Ovary (tissue), 9 donors: ENCODE results near the gene PLIN1. TPM values are rescaled to one million over a fixed set of nuclear protein-coding genes. Genes with fewer than 3 reads are reported as not detected.

Experiments
- DNase-seq, 5 donors: peaks; one replicate each; pipeline ENCODE4 v3.0.0-alpha.2; 2019 to 2020
- H3K27ac ChIP-seq, 2 donors: fragments of 200-600 bp; one replicate each; pipeline versions ENCODE4 v1.5.1 to v1.8.0; 2019 to 2022
- H3K27me3 ChIP-seq: fragments of 200-600 bp; one replicate; pipeline ENCODE4 v1.8.0; 2022
- H3K36me3 ChIP-seq: fragments of 200-600 bp; sonication (generic); one replicate; pipeline ENCODE4 v1.5.1; 2019
- H3K4me1 ChIP-seq: one replicate; pipeline ENCODE4 v1.8.1; 2013; ENCODE audit warnings: mild to moderate bottlenecking, moderate library complexity; ENCODE audit not compliant: insufficient read depth
- H3K4me3 ChIP-seq: fragments of 200-600 bp; sonication (generic); one replicate; pipeline ENCODE4 v1.5.1; 2017
- H3K9me3 ChIP-seq, 2 donors: fragments of 200-600 bp in 1 of 2; sonication (generic) in 1 of 2; one replicate each; pipeline versions ENCODE4 v1.5.1 to v1.8.1; 2013 to 2019; ENCODE audit warnings: mild to moderate bottlenecking in 1 of 2, moderate library complexity in 1 of 2
- CTCF ChIP-seq, 3 donors: fragments of 450-650 bp in 2 of 3; fragments of 200-600 bp in 1 of 3; IDR thresholded peaks; one replicate each; pipeline versions ENCODE4 v1.5.1 to v1.8.0; 2016 to 2022; ENCODE audit warnings: antibody characterized with exemption in 3 of 3, mild to moderate bottlenecking in 1 of 3
- EP300 ChIP-seq: sonication (generic); formaldehyde crosslinking; IDR thresholded peaks from one replicate; pipeline ENCODE4 v1.6.1; 2017; ENCODE audit warnings: antibody characterized with exemption
- POLR2A ChIP-seq: fragments of 450-650 bp; IDR thresholded peaks from one replicate; pipeline ENCODE4 v1.6.1; 2017; ENCODE audit warnings: antibody characterized with exemption, mild to moderate bottlenecking, moderate library complexity
- WGBS, 3 donors: extraction: QIAGEN DNeasy Blood & Tissue Kit in 1 of 3; methylation state at CpG; one replicate each; pipeline versions ENCODE4 v1.1.5 to v1.1.7; 2013 to 2017; 5-methylcytosine and 5-hydroxymethylcytosine counted together
- intact Hi-C, 4 donors: fragments of 100-400 bp; cut with DNase I; formaldehyde crosslinking; loops; one replicate each; pipeline versions ENCODE4 v1.11.0 to v1.15.1; 2022 to 2023
- polyA plus RNA-seq, 2 donors: library from polyadenylated mRNA; stranded (reverse); fragments of 200-250 nt in 1 of 2; fragments of 350-450 nt in 1 of 2; fragmentation: Illumina TruSeq in 1 of 2; extraction: RNeasy Lipid Tissue Mini Kit (QIAGEN cat#74804) in 1 of 2; gene quantifications; one replicate each; pipeline ENCODE4 v1.2.3, GENCODE V29; 2013 to 2014
- total RNA-seq, 7 donors: library from RNA; depleted of rRNA in 2 of 7; stranded (reverse); fragments of >200 nt in 2 of 7; fragmentation: NEBNext Ultra II Directional in 3 of 7; extraction: Animal tissue kit (Norgen Biotek cat#: 25700) in 3 of 7; gene quantifications; one replicate each; pipeline versions ENCODE4 v1.1.0 to v1.2.4, GENCODE V29; 2016 to 2023
- donor health status: DM: no; HTN: no; CAD: no; lungs with moderate emphysema.
- donor health status: DM: no; HTN: no; CAD: no.
- donor health status: Bipolar disorder and iron deficiency.
- donor health status: DM: yes; HTN: yes; CAD: no.
- donor health status: DM: no; HTN: no; CAD: no.
- donor health status: DM: yes; HTN: yes; CAD: no.

PLIN1 gene
- total and polyA plus RNA-seq, 9 donors: 0.82 to 5.4 (median 1.2) TPM

- DNase-seq: peak; percentile 61 to 80 (median 73)
- Histone ChIP-seq H3K36me3 (no peaks in the 10 kb centered on the region), H3K4me3 (peak overlapping the region; percentile 39), H3K27ac (peak overlapping the region; percentile 79 to 96), H3K4me1 (peaks cover 7% of the 10 kb centered on the region), H3K9me3 (no peaks in the 10 kb centered on the region), H3K27me3 (no peaks in the 10 kb centered on the region)
- TF ChIP-seq CTCF (IDR thresholded peaks at IDR 0.05) (no peak), POLR2A (no peak), EP300 (no peak)
- WGBS, 3 donors: 1 to 3% (median 2%) methylated on average over 34 to 72 of the region's 72 CpGs
- intact Hi-C loops: no loop called here
Observed at GRCh38 chr15:89665449-89666181, 13.6 kb downstream of the PLIN1 start.

GRCh38 chr15:89664441-89665350 is 14.5 kb downstream of the PLIN1 start:
- intact Hi-C loops: no loop called here
- peak overlapping the region; percentile 39 for H3K4me3 ChIP-seq

DNA sequence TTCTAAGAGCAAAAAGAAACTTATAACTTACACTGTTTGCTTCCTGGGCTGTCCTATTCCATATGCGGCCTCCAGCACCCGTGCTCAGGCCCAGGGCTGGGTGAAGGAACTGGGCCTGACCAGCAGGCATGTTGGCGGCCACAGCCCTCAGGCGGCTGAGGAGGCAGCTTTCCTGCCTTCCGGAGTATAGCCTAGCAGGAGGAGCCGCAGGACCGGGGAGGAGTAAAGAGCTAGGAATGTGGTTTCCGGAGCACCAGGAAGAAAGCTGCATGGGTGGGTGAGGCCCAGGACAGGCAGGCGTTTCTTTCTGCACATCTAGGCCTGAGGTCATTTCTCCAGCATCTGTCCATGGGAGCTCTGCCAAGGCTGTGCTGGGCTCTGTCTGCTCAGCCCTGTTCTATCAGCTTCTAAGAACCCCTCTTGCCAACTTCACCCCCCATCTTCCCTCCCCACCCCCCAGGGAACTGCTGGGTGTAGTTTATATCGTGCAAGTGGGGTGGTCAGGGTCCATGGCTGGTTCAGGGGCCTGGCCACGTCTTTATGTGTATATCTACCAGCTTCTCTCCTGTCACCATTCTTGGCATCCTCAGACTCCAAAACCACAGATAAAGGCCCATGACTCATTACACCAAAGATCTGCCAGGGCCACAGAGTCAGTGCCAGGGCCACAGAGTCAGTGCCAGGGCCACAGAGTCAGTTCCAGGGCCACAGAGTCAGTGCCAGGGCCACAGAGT is 16.1 kb downstream of the PLIN1 start:
- H3K36me3 ChIP-seq: no peaks in the 10 kb centered on the region
- H3K4me1 ChIP-seq: peaks cover 7% of the 10 kb centered on the region
- no peak overlapping the region for H3K4me3 ChIP-seq
- intact Hi-C loops: no loop called here
- no peaks in the 10 kb centered on the region for H3K27me3 ChIP-seq
- DNase-seq: peak; percentile 73 to 81 (median 78)
- H3K27ac ChIP-seq: peak overlapping the region in 1 of 2 donors; percentile 61
- no peaks in the 10 kb centered on the region for H3K9me3 ChIP-seq
- TF ChIP-seq EP300 (no peak), POLR2A (no peak), CTCF (IDR thresholded peaks at IDR 0.05) (no peak)
- WGBS, 3 donors: 15 to 33% (median 20%) methylated on average over 11 of the region's 11 CpGs

More at GRCh38 chr15:89664441-89665350, 14.5 kb downstream of the PLIN1 start:
- Histone ChIP-seq H3K27ac (peak overlapping the region; percentile 79 to 96), H3K36me3 (no peaks in the 10 kb centered on the region), H3K4me1 (peaks cover 7% of the 10 kb centered on the region), H3K27me3 (no peaks in the 10 kb centered on the region), H3K9me3 (no peaks in the 10 kb centered on the region)
- WGBS, 3 donors: 82 to 85% (median 83%) methylated on average over 13 of the region's 13 CpGs
- no peak for DNase-seq
- TF ChIP-seq CTCF (IDR thresholded peaks at IDR 0.05) (no peak), POLR2A (no peak), EP300 (no peak)

GRCh38 chr15:89660556-89660955 is 18.6 kb downstream of the PLIN1 start:
- intact Hi-C loops: no loop called here
- 75 to 87% (median 87%) methylated on average over 2 of the region's 2 CpGs for whole genome bisulfite sequencing, 3 donors
- Histone ChIP-seq H3K4me1 (peaks cover 4% of the 10 kb centered on the region), H3K27ac (no peak overlapping the region), H3K36me3 (no peaks in the 10 kb centered on the region), H3K9me3 (no peaks in the 10 kb centered on the region), H3K27me3 (no peaks in the 10 kb centered on the region), H3K4me3 (no peak overlapping the region)
- DNase-seq: no peak
- TF ChIP-seq POLR2A (no peak), EP300 (no peak), CTCF (IDR thresholded peaks at IDR 0.05) (no peak)
